T-helper 9 cell (primary cell): Measurements from ENCODE around the gene EBF3.

ENCODE experiments used
- DNase-seq: peaks from one replicate; pipeline ENCODE4 v3.0.0-alpha.2; 2020

EBF3 gene

GRCh38 chr10:129971381-129972144 is 7.5 kb upstream of the EBF3 start:
- DNase-seq = no peak

- DNase-seq = no peak
Observed at GRCh38 chr10:129970465-129971364, 6.6 kb upstream of the EBF3 start.

- DNase-seq = no peak
Observed at GRCh38 chr10:129969911-129970464, 5.9 kb upstream of the EBF3 start.

- no peak for DNase-seq
Observed at GRCh38 chr10:129969184-129969910, 5.3 kb upstream of the EBF3 start.

DNA sequence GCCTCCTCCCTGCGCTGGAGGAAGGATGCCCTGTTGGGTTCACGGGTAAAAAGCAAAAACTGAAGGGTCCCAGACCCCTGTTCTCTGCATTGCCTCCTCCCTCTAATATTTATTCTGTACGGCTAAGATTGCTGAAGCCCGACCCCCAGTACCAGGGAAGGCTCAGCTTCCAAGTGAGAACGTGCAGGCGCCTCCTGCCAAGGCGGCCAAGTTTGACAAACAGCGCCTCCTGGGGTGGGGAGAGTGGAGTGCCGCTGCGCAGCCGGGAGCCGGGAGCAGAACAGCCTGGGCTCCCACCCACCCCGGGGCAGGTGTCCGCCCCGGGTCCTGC is 4.7 kb upstream of the EBF3 start:
- DNase-seq = no peak

DNA sequence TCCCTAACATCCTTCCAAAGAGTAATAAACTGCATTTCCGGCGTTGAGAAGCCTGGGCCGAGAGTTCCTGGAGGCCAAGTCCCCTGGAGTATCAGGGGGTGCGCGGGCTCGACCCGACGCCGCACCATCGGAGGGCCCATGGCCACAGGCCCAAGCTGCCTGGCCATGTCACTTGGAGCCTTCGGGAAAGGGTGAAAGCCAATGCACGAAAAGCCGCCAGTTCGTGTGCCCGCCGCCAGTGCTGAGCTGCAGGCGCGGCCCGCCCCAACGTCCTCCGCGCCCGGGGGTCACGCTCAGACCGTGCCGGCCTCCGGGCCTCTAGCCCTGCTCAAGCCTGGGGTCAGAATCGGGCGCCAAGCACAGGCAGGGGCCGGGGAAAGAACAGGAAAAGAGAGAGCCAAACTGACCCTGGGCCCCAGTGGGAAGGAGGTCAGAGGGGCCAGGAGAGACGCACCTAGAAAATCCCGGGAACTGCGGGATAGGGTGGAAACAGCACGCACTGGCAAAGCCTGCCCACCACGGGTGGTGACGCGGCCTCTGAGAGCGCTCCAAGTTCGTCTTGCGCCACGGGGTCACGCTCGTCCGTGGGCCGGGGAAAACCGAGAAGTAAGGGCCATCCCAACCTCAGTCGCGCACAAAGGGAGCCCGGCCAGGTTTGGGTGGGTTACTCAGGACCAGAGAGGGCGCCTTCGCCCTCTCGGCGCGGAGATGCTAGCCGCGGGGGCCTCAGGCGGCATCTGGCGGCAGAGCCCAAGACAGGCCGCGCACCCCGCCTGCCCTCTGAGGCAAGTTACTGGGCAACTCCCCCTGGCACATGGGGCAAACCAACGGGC is 4.2 kb upstream of the EBF3 start:
- DNase-seq = no peak

- DNase-seq = no peak
Observed at GRCh38 chr10:129967579-129968019, 3.5 kb upstream of the EBF3 start.

- no peak for DNase-seq
Observed at GRCh38 chr10:129966889-129967578, 3.0 kb upstream of the EBF3 start.

- no peak for DNase-seq
Observed at GRCh38 chr10:129966370-129966888, 2.4 kb upstream of the EBF3 start.

- DNase-seq = no peak
Observed at GRCh38 chr10:129965959-129966358, 1.9 kb upstream of the EBF3 start.

DNA sequence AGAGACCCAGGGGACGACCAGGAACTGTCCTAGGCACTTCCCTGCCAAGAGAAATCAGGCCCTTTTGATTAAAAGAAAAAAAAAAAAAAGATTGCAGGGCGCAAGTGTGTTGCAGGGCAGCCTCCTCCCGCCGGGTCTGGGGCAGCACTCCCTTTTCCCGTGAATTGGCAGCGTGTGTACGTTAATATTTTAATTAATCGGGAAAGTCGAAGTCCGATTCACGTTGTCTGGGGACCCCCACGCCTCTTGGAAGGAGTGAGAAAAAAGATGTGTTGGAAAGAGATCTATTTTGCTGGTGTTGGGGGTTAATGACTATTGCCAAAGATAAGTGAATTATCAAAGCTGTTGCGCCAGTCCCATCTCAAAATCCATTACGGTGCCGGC is 1.3 kb upstream of the EBF3 start:
- no peak for DNase-seq

DNA sequence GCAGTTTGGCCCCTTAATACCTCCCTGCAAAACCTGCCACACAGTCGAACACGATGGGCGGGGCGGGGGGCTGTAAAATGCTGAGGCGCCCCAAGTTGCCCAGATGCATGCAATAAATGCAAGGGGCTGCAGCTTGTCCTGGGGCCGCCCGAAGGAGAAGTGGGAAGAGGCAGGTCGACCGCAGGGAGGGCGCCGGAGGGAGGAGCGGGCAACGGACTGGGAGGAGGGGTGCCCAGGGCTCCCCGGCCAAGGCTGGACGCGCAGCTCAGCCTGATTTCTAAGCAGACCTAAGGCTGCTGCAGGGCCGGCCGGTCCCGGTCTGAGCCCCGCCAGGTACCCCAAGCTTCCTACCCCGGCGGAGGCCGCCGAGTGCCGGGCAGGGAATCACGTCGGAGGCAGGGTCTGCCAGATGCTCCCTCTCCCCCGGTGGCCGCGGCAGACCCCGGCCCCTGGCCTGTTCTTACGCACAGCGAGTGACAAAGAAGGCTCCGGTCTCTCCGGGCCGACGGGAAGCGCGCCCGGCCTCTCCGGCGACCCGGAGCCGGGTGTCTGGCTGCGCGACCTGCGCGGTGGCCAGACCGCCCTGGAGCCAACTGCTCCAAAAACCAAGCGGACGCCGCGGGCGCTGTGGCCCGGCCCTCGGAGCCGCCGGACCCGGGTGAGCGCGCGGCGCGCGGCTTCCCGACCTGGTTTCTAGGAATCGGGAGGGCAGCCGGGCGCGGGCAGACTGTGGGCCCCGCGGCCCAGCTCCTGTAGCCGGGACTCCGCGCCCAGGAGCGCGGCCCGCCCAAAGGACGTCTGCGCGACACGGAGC is 744 bp upstream of the EBF3 start:
- DNase-seq = no peak

GRCh38 chr10:129962872-129963640 is 1.0 kb downstream of the EBF3 start:
- no peak for DNase-seq

- no peak for DNase-seq
Observed at GRCh38 chr10:129962031-129962871, 1.8 kb downstream of the EBF3 start.

- DNase-seq = no peak
Observed at GRCh38 chr10:129961157-129961701, 2.8 kb downstream of the EBF3 start.

GRCh38 chr10:129960481-129961156 is 3.5 kb downstream of the EBF3 start:
- DNase-seq = no peak
